B cell (primary cell): ENCODE measurements around the gene TXNRD1. TPM values are rescaled to one million over a fixed set of nuclear protein-coding genes. Genes with fewer than 3 reads are reported as not detected.

Source experiments
- ATAC-seq: fragments of 200-7000 bp; cut with Tn5 transposase; one replicate; pipeline ENCODE4 v1.10.0; 2021; ENCODE audit warnings: low read depth, mild to moderate bottlenecking, moderate number of reproducible peaks, moderate library complexity
- CTCF ChIA-PET: fragments of 350-600 bp; sonication (Branson Sonifier 250); formaldehyde crosslinking; loops from one replicate; lab custom pipeline; 2021; ENCODE audit warnings: antibody characterized with exemption, inconsistent platforms; lab: Charles Lee
- POLR2A ChIA-PET: fragments of 350-600 bp; sonication (Branson Sonifier 250); formaldehyde crosslinking; loops from one replicate; lab custom pipeline; 2021; ENCODE audit warnings: antibody characterized with exemption; lab: Charles Lee
- DNase-seq: peaks from one replicate; pipeline ENCODE4 v3.0.0; 2013
- H2AFZ ChIP-seq: 2 replicates; pipeline ENCODE4 v1.6.1; 2012; ENCODE audit warnings: mild to moderate bottlenecking, low read depth, low read length; ENCODE audit not compliant: insufficient read depth, poor library complexity, severe bottlenecking
- H3K27ac ChIP-seq, 2 donors: 1 replicate in 1 of 2; 2 replicates in 1 of 2; pipeline ENCODE4 v1.5.1; 2012 to 2013; ENCODE audit warnings: low read length in 2 of 2, mild to moderate bottlenecking in 2 of 2, moderate library complexity in 1 of 2
- H3K27me3 ChIP-seq, 4 experiments: fragments of 200-600 bp in 1 of 4; sonication (generic) in 1 of 4; replicated peaks in 1 of 4; 1 replicate in 2 of 4; 2 replicates in 2 of 4; pipeline versions ENCODE4 v1.6.1 to v1.7.0; 2013 to 2016; ENCODE audit warnings: low read length in 3 of 4, mild to moderate bottlenecking in 2 of 4, mixed read lengths in 1 of 4, moderate library complexity in 1 of 4; ENCODE audit not compliant: insufficient read depth in 4 of 4, control insufficient read depth in 3 of 4; ENCODE audit errors: control extremely low read depth in 1 of 4
- H3K36me3 ChIP-seq, 2 experiments: replicated peaks in 1 of 2; 1 replicate in 1 of 2; 2 replicates in 1 of 2; pipeline versions ENCODE4 v1.6.1 to v1.7.1; 2013; ENCODE audit warnings: low read length in 1 of 2; ENCODE audit not compliant: insufficient read depth in 2 of 2, control insufficient read depth in 1 of 2; ENCODE audit errors: control extremely low read depth in 1 of 2, extremely low read depth in 1 of 2
- H3K4me1 ChIP-seq, 2 donors: fragments of 200-600 bp in 1 of 2; sonication (generic) in 1 of 2; 1 replicate in 1 of 2; 2 replicates in 1 of 2; pipeline versions ENCODE4 v1.5.1 to v1.6.1; 2013 to 2017; ENCODE audit warnings: low read length in 2 of 2; ENCODE audit not compliant: control insufficient read depth in 2 of 2, insufficient read depth in 2 of 2
- H3K4me2 ChIP-seq: replicated peaks from 2 replicates; pipeline ENCODE3; 2012; ENCODE audit warnings: mild to moderate bottlenecking, low read depth, low read length; ENCODE audit not compliant: poor library complexity, severe bottlenecking
- H3K4me3 ChIP-seq, 5 experiments: fragments of 200-600 bp in 1 of 5; sonication (generic) in 1 of 5; 1 replicate in 3 of 5; 2 replicates in 2 of 5; pipeline versions ENCODE4 v1.5.1 to v1.7.0; 2011 to 2016; ENCODE audit warnings: low read length in 4 of 5, mild to moderate bottlenecking in 4 of 5, low read depth in 2 of 5, control low read depth in 1 of 5, moderate library complexity in 1 of 5; ENCODE audit not compliant: insufficient read depth in 1 of 5; ENCODE audit errors: control extremely low read depth in 1 of 5, extremely low read depth in 1 of 5
- H3K79me2 ChIP-seq: fragments of 200-600 bp; sonication (generic); one replicate; pipeline ENCODE4 v1.6.0; 2016; ENCODE audit warnings: low read length; ENCODE audit not compliant: control insufficient read depth, insufficient read depth
- H3K9ac ChIP-seq: fragments of 200-600 bp; sonication (generic); 2 replicates; pipeline ENCODE4 v1.6.1; 2017; ENCODE audit warnings: mild to moderate bottlenecking, low read length, moderate library complexity
- H3K9me3 ChIP-seq, 3 donors: one replicate each; pipeline versions ENCODE4 v1.6.1 to v1.7.1; 2013; ENCODE audit warnings: low read length in 2 of 3; ENCODE audit not compliant: control insufficient read depth in 2 of 3, insufficient read depth in 1 of 3; ENCODE audit errors: control extremely low read depth in 1 of 3
- H4K20me1 ChIP-seq: 2 replicates; pipeline ENCODE4 v1.6.0; 2012; ENCODE audit warnings: mild to moderate bottlenecking, low read length; ENCODE audit not compliant: insufficient read depth, control insufficient read depth, poor library complexity, severe bottlenecking
- H3K27ac Mint-ChIP-seq: one replicate; pipeline ENCODE4 v1.8.0; 2021; ENCODE audit warnings: mixed read lengths
- H3K27me3 Mint-ChIP-seq: one replicate; pipeline ENCODE4 v1.8.0; 2021; ENCODE audit warnings: mixed read lengths
- H3K4me1 Mint-ChIP-seq: one replicate; pipeline ENCODE4 v1.8.0; 2021; ENCODE audit warnings: mixed read lengths
- H3K4me3 Mint-ChIP-seq: one replicate; pipeline ENCODE4 v1.8.0; 2021; ENCODE audit warnings: mixed read lengths
- H3K9me3 Mint-ChIP-seq: one replicate; pipeline ENCODE4 v1.8.0; 2022; ENCODE audit warnings: mixed read lengths; ENCODE audit not compliant: insufficient read depth
- CTCF ChIP-seq: fragments of 200-600 bp; IDR thresholded peaks from one replicate; pipeline ENCODE4 v1.8.0; 2022; ENCODE audit warnings: antibody characterized with exemption, mild to moderate bottlenecking
- EZH2 ChIP-seq: IDR thresholded peaks from 2 replicates; pipeline ENCODE4 v1.6.1; 2012; ENCODE audit warnings: borderline replicate concordance, low read depth, mild to moderate bottlenecking, moderate library complexity, low read length; ENCODE audit not compliant: insufficient read depth, poor library complexity, severe bottlenecking
- WGBS: methylation state at CpG from one replicate; pipeline ENCODE4 v1.1.5; 2013; ENCODE audit warnings: missing lambda C conversion rate; ENCODE audit not compliant: insufficient coverage; 5-methylcytosine and 5-hydroxymethylcytosine counted together
- intact Hi-C: fragments of 100-400 bp; cut with micrococcal nuclease; formaldehyde crosslinking; loops from one replicate; pipeline ENCODE4 v1.10.0; 2022
- polyA plus RNA-seq: library from polyadenylated mRNA; depleted of rRNA; stranded (reverse); fragments of >200 nt; gene quantifications from 2 replicates; pipeline ENCODE4 v1.2.3, GENCODE V29; 2012
- total RNA-seq, 2 donors: library from RNA; stranded (reverse); fragments of 120-200 nt in 1 of 2; gene quantifications; 1 replicate in 1 of 2; 2 replicates in 1 of 2; pipeline versions ENCODE4 v1.2.3 to v1.2.4, GENCODE V29; 2013 to 2022

TXNRD1 gene
- total and polyA plus RNA-seq, 2 donors (not counting 1 experiment from before 2014, with no cell fraction given) = 10.1 to 44.6 TPM

GRCh38 chr12:104355630-104356029 lies 140.1 kb downstream of the TXNRD1 start:
- no peaks in the 10 kb centered on the region for H4K20me1 ChIP-seq
- intact Hi-C loops = no loop called here
- DNase-seq (no peak), ATAC-seq (no peak)
- H3K27ac ChIP-seq = no peak overlapping the region
- peaks cover 0 to 3% (median 0%) of the 10 kb centered on the region in 3 donors for H3K9me3 ChIP-seq
- WGBS = 100% methylated on average over 3 of the region's 3 CpGs
- TF ChIP-seq CTCF = no peak
- no peak for TF ChIP-seq EZH2
- no peak overlapping the region for H3K4me2 ChIP-seq
- H3K27ac Mint-ChIP-seq = no peak overlapping the region
- H3K4me1 ChIP-seq = no peaks in the 10 kb centered on the region
- peaks cover 0 to 5% of the 10 kb centered on the region in 2 experiments for H3K36me3 ChIP-seq
- H3K4me3 Mint-ChIP-seq = no peak overlapping the region
- H3K27me3 Mint-ChIP-seq = no peaks in the 10 kb centered on the region
- no peak overlapping the region for H3K4me3 ChIP-seq
- no peaks in the 10 kb centered on the region for H3K4me1 Mint-ChIP-seq
- H3K27me3 ChIP-seq = no peaks in the 10 kb centered on the region
- no peak overlapping the region for H3K9ac ChIP-seq
- no peaks in the 10 kb centered on the region for H3K9me3 Mint-ChIP-seq
- POLR2A ChIA-PET = no interaction called here
- no peaks in the 10 kb centered on the region for H3K79me2 ChIP-seq
- CTCF ChIA-PET = no interaction called here
- no peak overlapping the region for H2AFZ ChIP-seq

GRCh38 chr12:104356231-104357115 lies 140.9 kb downstream of the TXNRD1 start:
- ATAC-seq (no peak), DNase-seq (no peak)
- 91% methylated on average over 15 of the region's 17 CpGs for WGBS
- H4K20me1 ChIP-seq = no peaks in the 10 kb centered on the region
- Mint-ChIP-seq H3K4me3 (no peak overlapping the region), H3K27me3 (no peaks in the 10 kb centered on the region), H3K9me3 (no peaks in the 10 kb centered on the region), H3K27ac (no peak overlapping the region), H3K4me1 (no peaks in the 10 kb centered on the region)
- no peaks in the 10 kb centered on the region for H3K27me3 ChIP-seq
- H3K27ac ChIP-seq = no peak overlapping the region
- H3K4me3 ChIP-seq = no peak overlapping the region
- CTCF ChIA-PET = interaction anchor here (1.2 kb wide), 1 partner anchor 16 kb away, joined by 4 read pairs; no protein-coding TSS in a partner anchor
- no peak overlapping the region for H2AFZ ChIP-seq
- H3K4me2 ChIP-seq = no peak overlapping the region
- H3K9ac ChIP-seq = no peak overlapping the region
- intact Hi-C loops = no loop called here
- peaks cover 0 to 3% (median 0%) of the 10 kb centered on the region in 3 donors for H3K9me3 ChIP-seq
- H3K79me2 ChIP-seq = no peaks in the 10 kb centered on the region
- no peaks in the 10 kb centered on the region for H3K36me3 ChIP-seq
- POLR2A ChIA-PET = no interaction called here
- TF ChIP-seq EZH2 (no peak), CTCF (no peak)
- H3K4me1 ChIP-seq = no peaks in the 10 kb centered on the region
